ENCODE results near the gene MROH9.

MROH9 gene

DNA sequence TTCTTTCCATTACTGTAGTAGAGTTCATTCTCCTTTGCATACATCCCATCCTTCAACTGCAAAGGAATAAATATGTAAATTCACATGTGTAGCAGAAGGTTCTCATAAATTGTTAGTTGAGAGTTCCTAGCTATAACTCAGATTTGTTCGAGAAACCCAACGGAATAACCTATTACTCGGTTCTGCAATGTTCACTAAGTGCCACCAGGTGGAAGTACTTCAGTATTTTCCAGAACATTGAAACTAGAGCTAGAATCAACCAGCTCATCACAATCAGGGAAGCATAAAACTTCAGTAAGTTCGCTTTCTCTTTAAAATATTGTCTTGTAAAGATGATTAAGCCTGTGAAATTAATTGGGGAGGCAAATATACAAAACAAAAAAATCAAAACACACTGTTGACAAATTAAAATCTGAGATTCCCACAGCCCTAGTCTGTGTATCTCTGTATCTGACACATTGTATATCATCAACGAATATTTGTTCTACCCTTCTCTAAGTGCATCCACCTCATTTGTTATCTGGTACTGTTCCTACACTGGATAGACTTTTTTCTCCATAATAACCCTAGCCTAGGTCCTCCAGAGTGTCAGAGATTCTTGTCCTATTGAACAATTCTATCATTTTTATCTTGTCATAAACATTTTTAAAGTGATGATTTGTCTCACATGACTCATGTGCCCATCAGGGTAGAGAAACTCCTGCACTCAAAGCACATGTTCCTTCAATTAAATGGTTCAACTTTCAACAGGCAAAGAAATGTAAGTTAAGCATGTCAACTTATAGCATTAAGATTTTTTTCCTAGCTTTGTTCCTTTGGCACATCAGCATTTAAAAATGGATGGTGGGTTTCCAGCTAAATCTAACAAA, 31.9 kb downstream of the MROH9 start:
- DNase-seq (ENCODE audit: low read depth): peak; percentile 59

DNA sequence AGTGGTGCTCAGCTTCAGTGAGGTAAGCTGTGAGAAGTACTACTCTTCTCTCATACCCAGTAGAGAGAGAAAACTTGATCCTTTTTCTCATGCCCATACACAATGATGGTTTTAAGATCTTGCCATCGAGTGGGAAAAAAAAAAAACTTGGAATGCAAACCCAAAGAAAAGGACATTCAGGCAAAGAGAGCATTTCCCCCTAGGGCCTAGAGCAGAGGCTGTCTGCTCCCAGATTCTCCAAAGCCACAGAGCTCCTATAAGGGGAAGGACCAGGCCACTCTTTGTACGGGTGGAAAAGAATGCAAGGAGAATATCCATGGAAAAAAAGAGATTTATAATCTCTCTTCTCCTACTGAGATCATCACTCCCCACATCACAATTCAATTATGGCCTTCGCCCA, 34.9 kb downstream of the MROH9 start:
- no peak for DNase-seq (ENCODE audit: low read depth)

DNA sequence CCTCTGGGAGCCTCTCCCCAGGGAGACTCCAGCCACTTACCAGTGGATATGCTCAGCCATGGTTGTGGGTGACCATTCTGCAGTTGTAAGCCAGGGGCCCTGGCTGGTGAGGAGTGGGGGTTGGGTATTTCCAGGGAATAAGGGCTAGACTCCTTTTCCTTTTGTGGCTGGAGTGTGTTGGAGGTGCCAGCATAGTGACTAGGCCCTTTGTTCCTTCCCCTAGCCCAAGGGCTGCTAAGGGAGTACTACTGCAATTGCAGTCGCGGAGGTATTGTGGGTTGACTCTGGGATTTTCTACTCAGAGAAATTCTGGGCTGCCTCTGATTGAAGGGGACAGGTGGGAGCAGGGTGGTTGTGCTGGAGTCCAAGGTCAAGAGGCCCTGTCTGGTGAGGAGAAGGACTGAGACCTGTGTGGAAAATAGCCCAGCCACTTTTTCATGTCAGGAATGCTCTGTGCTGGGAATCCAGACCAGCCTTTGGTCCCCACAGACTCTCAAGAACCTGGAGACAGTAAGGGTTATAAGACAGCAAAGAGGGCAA, 43.1 kb downstream of the MROH9 start:
- no peak for DNase-seq (ENCODE audit: low read depth)

DNA sequence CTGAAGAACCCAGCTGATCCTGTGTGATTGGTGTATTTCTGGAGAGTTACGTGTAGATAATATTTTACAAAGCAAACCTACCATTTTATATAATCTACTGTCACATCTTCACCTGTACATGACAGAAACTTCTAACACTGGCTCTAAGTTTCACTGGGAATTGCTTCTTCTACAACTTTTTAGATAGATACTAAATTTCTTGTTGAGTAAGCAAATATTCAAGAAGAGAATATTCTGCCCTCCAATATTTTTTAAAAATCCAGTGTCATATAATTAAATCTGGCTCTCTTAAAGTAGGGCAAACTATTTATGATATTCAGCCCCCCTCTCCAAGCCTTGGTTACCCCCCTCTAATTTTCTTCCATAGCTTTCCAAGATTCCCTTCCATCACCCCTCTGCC, 50.1 kb downstream of the MROH9 start:
- no peak for DNase-seq (ENCODE audit: low read depth)

DNA sequence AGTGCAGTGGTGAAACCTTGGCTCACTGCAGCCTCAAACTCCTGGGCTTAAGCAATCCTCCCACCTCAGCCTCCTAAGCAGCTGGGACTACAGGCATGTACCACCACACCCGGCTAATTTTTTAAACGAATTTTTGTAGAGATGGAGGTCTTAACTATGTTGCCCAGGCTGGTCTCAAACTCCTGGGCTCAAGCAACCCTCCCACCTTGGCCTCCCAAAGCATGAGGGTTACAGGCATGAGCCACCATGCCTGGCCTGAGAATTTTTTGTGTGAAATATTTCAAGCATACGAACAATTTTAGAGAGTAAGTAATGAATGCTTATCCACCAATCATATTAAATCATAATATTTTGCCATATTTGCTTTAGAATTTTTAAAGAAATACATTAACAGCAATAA, 51.6 kb downstream of the MROH9 start:
- no peak for DNase-seq (ENCODE audit: low read depth)

DNA sequence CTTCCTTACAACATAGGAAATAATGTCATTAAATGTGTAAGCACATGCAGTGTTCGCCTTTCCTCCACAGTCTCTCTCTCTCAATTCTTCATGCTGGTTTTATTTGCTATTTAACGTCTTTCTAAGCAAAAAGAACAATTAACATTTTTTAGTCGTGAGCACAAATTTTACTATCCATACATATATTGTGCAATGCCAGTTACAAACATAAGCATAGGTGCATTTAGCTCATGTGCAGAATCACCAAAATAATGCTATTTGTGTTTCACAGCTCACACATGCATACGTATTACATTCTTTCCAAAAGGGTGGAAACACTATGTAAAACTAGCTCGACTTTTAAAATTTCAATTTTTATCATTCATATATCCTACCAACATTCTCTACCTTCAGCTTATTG, 52.1 kb downstream of the MROH9 start:
- no peak for DNase-seq (ENCODE audit: low read depth)

DNA sequence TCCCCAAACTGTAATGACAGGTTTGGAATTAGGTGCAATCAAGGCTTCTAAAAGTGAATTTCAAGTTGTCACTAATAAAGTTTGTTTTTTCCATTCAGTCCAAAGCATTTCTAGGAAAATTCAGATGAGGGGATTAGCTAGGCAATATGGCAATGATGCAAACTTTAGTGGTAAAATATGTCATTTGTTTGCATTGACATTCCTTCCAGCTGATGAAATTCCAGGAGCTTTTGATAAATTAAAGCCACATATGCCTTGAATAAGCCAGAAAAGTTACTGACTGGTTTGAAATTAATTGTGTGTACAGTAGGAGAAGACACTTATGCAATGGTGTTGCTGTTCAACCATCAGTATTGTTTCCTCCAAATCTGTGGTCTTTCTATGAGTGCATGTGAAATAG, 57.8 kb downstream of the MROH9 start:
- DNase-seq (ENCODE audit: low read depth): no peak

DNA sequence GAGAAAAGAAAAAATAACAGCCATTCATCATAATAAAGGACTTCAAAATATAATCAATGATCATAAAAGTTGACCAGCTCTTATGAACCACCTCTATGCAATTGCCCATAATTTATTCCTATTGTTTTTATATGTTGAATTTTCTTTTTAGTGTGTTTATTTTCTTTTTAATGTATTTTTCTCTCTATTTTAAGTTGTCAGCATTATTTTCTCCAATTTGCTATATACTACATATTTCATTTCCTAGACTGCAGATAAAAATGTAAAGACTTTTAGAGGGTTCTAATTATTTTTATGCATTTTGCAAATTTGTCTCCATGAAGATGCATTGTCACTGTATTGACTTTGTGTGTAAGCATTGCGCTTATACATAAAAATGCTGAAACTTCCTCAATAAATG, 58.4 kb downstream of the MROH9 start:
- no peak for DNase-seq (ENCODE audit: low read depth)

DNA sequence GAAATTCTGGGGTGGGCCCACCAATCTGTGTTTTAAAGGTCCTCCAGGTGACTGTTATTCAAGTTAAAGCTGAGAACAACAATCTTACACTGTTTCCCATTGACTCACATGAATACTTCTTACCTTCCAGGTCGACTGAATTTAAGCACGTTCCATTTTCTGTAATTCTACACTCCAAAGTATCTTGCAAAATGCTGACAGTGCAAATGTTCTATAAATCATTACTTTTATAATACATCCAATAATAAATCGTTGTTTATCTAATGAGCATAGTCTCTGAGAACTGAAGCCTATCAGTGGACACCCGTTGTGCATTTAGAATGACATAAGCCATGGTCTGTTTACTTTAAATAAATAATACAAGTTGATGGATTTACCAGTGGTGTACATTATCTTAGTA, 79.5 kb downstream of the MROH9 start:
- DNase-seq (ENCODE audit: low read depth): no peak

DNA sequence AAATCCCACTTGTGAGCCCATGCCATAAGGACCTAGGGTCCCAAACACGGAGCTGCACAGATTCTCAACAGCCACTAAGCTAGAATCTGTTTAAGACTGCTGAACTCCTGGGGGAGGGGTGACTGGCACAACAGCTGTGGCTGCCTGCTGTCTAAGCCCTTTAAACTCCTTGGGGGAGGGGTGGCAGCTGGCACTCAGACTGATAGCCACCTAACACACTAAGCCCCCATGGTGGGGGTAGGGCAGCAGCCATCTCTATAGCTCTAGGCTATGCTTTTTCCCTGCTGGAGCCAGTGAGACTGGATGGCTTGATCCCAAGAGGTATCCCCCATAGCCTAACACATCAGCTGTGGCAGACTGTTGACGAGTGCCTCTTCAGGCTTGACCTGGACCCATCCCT, 82.1 kb downstream of the MROH9 start:
- no peak for DNase-seq (ENCODE audit: low read depth)

DNA sequence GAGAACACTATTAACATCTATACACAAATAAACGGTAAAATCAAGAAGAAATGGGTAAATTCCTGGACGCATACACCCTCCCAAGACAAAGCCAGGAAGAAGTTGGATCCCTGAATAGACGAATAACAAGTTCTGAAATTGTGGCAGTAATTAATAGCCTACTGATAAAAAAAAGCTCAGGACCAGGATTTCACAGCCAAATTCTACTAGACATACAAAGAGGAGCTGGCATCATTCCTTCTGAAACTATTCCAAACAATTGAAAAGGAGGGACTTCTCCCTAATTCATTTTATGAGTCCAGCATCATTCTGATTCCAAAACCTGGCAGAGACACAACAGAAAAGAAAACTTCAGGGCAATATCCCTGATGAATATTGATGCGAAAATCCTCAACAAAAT, 84.6 kb downstream of the MROH9 start:
- DNase-seq (ENCODE audit: low read depth): no peak

DNA sequence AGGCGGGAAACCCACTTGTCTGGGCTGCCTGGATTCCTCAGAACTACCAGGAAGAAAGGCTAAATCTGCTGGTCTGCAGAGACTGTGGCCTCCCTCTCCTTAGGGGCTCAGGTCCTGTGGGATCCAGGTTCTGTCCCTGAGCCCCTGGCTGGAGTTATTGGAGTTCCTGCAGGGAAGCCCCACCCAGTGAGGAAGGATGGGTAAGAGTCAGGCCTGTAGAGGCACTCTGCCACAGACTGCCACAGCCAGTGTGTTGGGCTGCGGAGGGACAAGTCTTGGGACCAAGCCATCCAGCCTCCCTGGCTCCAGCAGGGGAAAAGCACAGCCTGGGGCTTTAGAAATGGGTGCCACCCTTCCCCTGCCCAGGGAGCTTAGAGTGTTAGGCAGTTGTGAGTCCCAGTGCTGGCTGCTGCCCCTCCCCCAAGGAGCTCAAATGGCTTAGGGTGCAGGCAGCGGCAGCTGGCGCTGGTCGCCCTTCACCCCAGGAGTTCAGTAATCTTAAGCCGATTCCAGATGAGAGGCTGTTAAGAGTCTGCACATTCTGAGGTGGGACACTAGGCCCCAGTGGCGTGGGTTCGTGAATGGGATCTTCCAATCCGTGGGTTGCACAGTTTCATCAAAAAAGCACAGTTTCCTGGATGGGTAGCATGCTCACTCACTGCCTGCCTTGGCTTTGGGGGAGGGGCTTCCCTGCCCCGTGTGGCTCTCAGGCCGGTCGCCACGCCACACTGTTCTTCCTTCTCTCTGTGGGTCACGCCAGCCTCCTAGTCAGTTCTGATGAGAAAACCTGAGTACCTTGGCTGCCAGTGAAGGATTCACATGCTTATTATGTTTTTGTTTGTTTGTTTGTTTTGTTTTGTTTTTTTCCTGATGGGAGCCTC, 97.7 kb downstream of the MROH9 start:
- DNase-seq (ENCODE audit: low read depth): no peak

DNA sequence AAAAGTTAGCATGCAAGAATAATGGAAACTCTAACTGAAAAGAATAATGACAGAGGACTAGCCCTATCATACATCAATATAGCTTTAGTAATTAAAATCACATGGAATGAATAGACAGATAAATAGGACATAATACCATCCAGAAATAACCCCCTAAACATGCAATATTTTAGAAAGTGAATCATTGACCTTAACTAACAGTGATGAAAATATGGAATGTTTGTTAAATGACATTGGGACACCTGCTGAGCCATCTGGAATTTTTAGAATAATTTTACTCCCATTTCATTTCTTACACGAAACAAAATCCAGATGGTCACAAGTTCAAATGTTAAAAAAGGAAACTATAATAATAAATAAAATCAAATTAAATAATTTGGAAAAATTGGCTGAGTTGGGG, 102.3 kb downstream of the MROH9 start:
- no peak for DNase-seq (ENCODE audit: low read depth)

DNA sequence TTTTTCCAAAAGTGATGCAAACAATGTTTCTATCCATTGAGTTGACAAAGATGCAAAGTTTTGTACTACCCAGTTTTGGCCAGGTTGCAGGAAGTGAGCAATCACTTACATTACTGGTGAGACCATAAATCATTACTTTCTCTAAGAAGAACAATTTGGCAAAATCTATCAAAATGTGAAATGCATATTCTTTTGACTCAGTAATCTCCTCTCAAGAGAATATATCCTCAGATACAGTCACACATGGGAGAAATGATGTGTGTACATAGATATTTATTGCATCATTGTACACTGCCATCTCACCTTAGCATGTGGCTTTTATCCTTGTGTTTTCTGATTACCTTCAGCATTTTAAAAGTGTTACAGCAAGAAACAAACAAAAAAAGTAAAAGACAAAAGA, 103.0 kb downstream of the MROH9 start:
- DNase-seq (ENCODE audit: low read depth): no peak

DNA sequence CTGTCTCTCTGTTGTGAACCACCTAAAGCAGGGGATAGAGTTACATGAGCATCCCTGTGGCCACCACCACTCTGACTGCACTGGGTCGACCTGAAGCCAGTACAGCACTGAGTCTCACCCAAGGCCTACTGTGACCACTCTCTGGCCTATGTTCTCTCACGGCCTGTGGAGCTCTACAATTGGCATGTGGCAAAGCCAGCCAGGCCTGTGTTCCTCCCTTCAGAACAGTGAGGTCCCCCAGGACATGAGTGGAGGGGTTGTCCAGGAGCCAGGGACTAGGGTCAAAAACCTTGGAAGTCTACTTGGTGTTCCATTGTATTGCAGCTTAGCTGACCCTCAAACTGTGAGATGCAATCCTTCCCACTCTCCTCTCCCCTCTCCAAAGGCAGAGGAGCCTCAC, 112.7 kb downstream of the MROH9 start:
- DNase-seq (ENCODE audit: low read depth): no peak

DNA sequence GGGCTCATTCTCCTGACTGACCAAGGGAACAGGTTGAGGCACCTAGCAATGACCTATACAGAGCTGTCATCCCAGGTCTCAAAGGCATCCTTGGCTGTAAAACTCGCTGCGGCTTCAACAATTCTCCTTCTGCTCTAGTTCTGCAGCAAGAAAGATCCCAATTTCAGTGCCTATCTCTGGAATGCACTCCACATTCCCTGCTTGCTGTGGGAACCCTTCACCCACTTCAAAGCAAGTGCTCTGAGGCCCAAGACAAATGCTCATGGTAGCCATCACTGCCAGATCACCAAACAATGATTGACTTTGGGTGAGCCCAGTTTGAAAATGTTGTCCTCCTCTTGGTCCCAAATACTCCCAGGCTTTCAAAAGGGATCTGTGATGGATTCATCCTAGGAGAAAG, 117.6 kb downstream of the MROH9 start:
- no peak for DNase-seq (ENCODE audit: low read depth)

DNA sequence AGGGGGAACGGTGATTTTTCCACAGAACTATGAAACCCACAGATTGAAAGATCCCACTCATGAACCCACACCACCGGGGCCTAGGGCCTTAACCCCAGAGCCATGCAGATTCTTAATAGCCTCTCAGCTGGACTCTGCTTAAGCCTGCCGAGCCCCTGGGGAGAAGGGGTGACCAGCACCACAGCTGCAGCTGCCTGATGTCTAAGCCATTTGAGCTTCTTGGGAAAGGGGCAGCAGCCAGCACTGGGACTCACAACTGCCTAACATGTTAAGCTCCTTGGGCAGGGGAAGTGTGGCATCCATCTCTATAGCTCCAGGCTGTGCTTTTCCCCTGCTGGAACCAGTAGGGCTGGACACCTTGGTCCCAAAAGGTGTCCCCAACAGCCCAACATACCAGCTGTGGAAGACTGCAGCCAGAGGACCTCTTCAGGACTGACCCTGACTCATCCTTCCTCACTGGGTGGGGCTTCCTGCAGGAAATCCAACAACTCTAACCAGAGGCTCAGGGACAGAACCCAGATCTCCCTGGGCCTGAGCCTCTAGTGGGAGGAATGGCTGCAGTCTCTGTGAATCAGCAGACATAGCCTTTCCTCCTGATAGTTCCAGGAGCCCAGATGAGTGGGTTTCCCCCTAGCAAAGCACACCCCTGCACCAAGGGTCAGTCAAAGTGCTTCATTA, 120.8 kb downstream of the MROH9 start:
- peak; percentile 16 for DNase-seq (ENCODE audit: low read depth)

DNA sequence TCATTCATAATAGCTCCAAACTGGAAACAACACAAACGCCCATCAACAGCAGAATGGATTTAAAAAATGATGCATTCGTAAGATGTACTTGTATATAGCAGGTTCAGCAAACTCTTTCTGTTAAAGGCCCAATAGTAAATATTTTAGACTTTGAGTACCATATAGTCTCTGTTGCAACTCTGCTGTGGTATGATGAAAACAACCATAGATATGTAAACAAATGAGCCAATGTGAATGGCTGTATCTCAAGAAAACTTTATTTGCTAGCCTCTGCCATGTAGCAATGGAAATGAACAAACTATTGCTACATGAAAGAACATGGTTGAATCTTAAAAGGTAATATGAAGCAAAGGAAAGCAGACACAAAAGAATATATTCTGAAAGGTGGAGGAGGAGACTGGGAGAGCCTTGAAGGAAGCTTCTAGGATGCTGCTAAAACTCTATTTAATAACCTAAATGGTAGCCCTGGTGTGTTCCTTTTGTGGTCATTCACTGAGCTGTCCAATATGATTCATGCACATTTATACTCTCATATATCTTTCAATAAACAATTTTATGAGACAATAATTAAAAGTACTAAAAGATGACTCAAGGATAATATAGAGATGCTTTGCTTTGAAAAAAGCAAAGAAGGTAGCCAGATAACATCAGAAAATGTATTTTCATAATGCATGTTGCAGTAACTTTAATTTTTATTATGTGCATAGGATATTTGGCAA, 126.2 kb downstream of the MROH9 start:
- DNase-seq (ENCODE audit: low read depth): no peak

DNA sequence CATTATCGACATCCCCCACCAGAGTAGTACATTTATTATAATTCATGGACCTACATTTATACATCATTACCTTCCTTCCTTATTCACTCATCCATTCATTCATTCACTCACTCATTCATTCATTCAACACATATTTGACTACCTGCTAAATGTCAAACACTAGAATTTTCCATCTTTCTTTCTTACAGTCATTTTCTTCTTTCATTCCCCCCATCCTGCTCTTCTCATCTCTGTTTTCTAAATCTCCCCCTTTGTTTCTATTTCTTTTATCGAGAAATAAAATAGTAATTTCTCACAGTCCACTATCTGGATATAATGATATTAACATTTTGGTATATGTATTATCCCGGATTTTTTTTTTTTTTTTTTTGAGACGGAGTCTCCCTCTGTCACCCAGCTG, 127.6 kb downstream of the MROH9 start:
- DNase-seq (ENCODE audit: low read depth): no peak

DNA sequence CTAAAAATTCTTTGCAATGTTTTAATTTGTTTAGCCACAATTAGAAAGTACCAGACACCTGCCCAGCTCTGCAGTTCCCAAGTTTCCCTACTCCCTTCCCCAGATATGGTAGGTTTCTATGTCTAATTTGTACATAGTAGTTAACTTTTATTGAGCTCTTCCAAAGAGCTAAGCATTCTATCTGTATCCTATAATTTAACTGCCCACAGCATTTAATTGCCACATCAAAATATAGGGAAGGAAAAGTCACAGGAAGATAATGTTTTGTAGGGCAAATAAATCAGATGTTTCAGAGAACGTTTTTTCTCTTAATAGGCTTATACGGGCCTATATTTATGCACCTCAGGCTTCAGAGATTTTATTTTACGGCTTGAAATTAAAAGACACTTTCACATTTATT, 139.7 kb downstream of the MROH9 start:
- DNase-seq (ENCODE audit: low read depth): no peak

DNA sequence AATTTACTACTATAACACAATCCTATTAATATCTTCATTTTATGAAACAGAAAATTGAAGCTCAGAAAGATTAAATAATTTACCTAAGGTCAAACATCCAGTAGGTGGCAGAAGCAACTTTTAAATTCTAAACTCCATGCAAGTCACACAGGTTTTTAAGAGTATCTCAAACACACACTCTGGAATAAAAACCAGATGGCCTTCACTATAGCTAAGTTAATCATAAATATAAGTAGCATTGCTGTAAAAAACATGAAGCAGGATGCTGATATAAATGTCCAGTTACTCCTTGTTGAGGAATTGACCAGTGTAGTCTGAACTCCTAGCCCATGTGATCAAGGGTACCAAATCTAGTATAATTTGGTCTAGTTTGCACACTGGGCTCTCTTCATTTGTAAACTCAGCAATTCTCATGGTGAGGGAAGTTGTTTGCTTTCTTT, 146.0 kb downstream of the MROH9 start:
- peak; percentile 26 for DNase-seq (ENCODE audit: low read depth)

DNA sequence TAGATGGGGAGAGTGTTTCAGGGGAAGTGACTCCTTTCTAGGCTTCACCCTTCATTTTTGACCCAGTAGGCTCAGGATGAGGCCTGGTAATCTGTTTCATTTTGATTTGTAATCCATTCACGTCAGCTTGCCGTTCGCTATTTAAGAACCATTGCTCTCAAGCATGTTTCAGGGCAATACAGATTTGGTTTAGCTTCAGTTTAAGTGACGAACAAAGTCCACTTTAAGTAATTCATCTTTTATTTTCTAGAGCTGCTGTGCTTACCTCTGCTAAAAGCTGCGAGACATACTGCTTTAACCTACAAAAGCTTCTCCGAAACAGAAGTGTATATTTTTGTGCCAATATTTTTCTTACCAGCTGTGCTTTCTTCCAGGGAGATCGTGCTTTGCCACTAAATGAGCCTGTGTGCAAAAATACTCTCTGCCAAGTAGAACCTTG, 146.4 kb downstream of the MROH9 start:
- DNase-seq (ENCODE audit: low read depth): no peak

Measured in ELR (cell line).